CD4-positive, alpha-beta T cell treated with Interleukin-10 for 1 hour (primary cell): Measurements from ENCODE around the gene FBXO22.
"Not testable (repeated sequence)": the region's sequence is repeated elsewhere in the genome, so short reads cannot be mapped to it uniquely, and the experiment has no call there.

Experiments
- DNase-seq: peaks from one replicate; pipeline ENCODE4 v3.0.0-alpha.2; 2020

Gene FBXO22

GRCh38 chr15:75921732-75922703 lies 18.3 kb downstream of the FBXO22 start:
- peak; percentile 48 for DNase-seq

GRCh38 chr15:75923756-75924155 lies 20.1 kb downstream of the FBXO22 start:
- no peak for DNase-seq

- DNase-seq: no peak
These were observed 20.9 kb downstream of the FBXO22 start for GRCh38 chr15:75924576-75924975.

- DNase-seq: no peak
These were observed 21.8 kb downstream of the FBXO22 start for GRCh38 chr15:75925440-75925839.

GRCh38 chr15:75926931-75927330 lies 23.3 kb downstream of the FBXO22 start:
- no peak for DNase-seq

- DNase-seq: no peak
These were observed 23.9 kb downstream of the FBXO22 start for GRCh38 chr15:75927601-75928000.

GRCh38 chr15:75928680-75929608 lies 25.3 kb downstream of the FBXO22 start:
- no peak for DNase-seq

- no peak for DNase-seq
These were observed 26.3 kb downstream of the FBXO22 start for GRCh38 chr15:75929799-75930565.

- DNase-seq: no peak
These were observed 27.2 kb downstream of the FBXO22 start for GRCh38 chr15:75930866-75931265.

GRCh38 chr15:75942464-75942863 lies 38.8 kb downstream of the FBXO22 start:
- no peak for DNase-seq

- no peak for DNase-seq
These were observed 39.6 kb downstream of the FBXO22 start for GRCh38 chr15:75943246-75943645.

GRCh38 chr15:75943713-75944215 lies 40.1 kb downstream of the FBXO22 start:
- no peak for DNase-seq

GRCh38 chr15:75945953-75946352 lies 42.3 kb downstream of the FBXO22 start:
- DNase-seq: no peak

GRCh38 chr15:75947092-75947491 lies 43.4 kb downstream of the FBXO22 start:
- DNase-seq: no peak

GRCh38 chr15:75948761-75949296 lies 45.2 kb downstream of the FBXO22 start:
- no peak for DNase-seq

- DNase-seq: no peak
These were observed 48.8 kb downstream of the FBXO22 start for GRCh38 chr15:75952525-75952924.

GRCh38 chr15:75955720-75956119 lies 52.0 kb downstream of the FBXO22 start:
- DNase-seq: no peak

GRCh38 chr15:75961331-75961730 lies 57.7 kb downstream of the FBXO22 start:
- DNase-seq: no peak

- no peak for DNase-seq
These were observed 62.4 kb downstream of the FBXO22 start for GRCh38 chr15:75966073-75966472.

GRCh38 chr15:75976766-75977165 lies 73.1 kb downstream of the FBXO22 start:
- DNase-seq: not testable (repeated sequence)

GRCh38 chr15:75981149-75981815 lies 77.6 kb downstream of the FBXO22 start:
- DNase-seq: no peak

GRCh38 chr15:75982468-75982867 lies 78.8 kb downstream of the FBXO22 start:
- DNase-seq: no peak
